ENCODE measurements around the gene NFKBIA. TPM values are rescaled to one million over a fixed set of nuclear protein-coding genes. Genes with fewer than 3 reads are reported as not detected.
"Not testable (repeated sequence)": the region's sequence is repeated elsewhere in the genome, so short reads cannot be mapped to it uniquely, and the experiment has no call there.

NFKBIA gene
- total and polyA plus RNA-seq, 8 donors: 48.2 to 124 (median 63.8) TPM

- H3K4me1 ChIP-seq: no peaks in the 10 kb centered on the region
- H3K4me3 ChIP-seq: no peak overlapping the region
- H3K27me3 ChIP-seq: no peaks in the 10 kb centered on the region
- no peaks in the 10 kb centered on the region for H3K36me3 ChIP-seq
- no peak for DNase-seq
- no peak for ATAC-seq
- no peaks in the 10 kb centered on the region for H3K9me3 ChIP-seq
- WGBS, 2 donors: 59 to 64% methylated on average over 8 of the region's 8 CpGs
- intact Hi-C loops (cut with DNase I): no loop called here
- no peak for FAIRE-seq
- H3K27ac ChIP-seq: no peak overlapping the region
- peak in 1 of 4 donors; percentile 28 for TF ChIP-seq CTCF (IDR thresholded peaks at IDR 0.05)
Measured at GRCh38 chr14:35438910-35439713, 34.6 kb upstream of the NFKBIA start.

GRCh38 chr14:35438492-35438891 lies 33.9 kb upstream of the NFKBIA start:
- ATAC-seq; H3K27ac ChIP-seq; H3K4me1 ChIP-seq; H3K27me3 ChIP-seq; FAIRE-seq; H3K4me3 ChIP-seq; DNase-seq; H3K36me3 ChIP-seq; intact Hi-C loops (cut with DNase I); H3K9me3 ChIP-seq: not testable (repeated sequence)
- WGBS, 2 donors: 81 to 92% methylated on average over 9 of the region's 9 CpGs

- Histone ChIP-seq H3K36me3 (no peaks in the 10 kb centered on the region), H3K4me3 (no peak overlapping the region), H3K4me1 (no peaks in the 10 kb centered on the region), H3K27me3 (no peaks in the 10 kb centered on the region), H3K27ac (no peak overlapping the region), H3K9me3 (no peaks in the 10 kb centered on the region)
- intact Hi-C loops (cut with DNase I): no loop called here
- ATAC-seq: no peak
- no peak for DNase-seq
- TF ChIP-seq CTCF (IDR thresholded peaks at IDR 0.05): no peak
- FAIRE-seq: no peak
Measured at GRCh38 chr14:35435177-35435576, 30.6 kb upstream of the NFKBIA start.

GRCh38 chr14:35433826-35434225 lies 29.3 kb upstream of the NFKBIA start:
- WGBS, 2 donors: 97 to 98% methylated on average over 1 of the region's 1 CpG
- Histone ChIP-seq H3K27me3 (no peaks in the 10 kb centered on the region), H3K36me3 (no peaks in the 10 kb centered on the region), H3K9me3 (no peaks in the 10 kb centered on the region), H3K27ac (no peak overlapping the region), H3K4me1 (no peaks in the 10 kb centered on the region), H3K4me3 (no peak overlapping the region)
- intact Hi-C loops (cut with DNase I): no loop called here
- DNase-seq (no peak), ATAC-seq (no peak), FAIRE-seq (no peak)
- TF ChIP-seq CTCF (IDR thresholded peaks at IDR 0.05): no peak

GRCh38 chr14:35430459-35431199 lies 26.1 kb upstream of the NFKBIA start:
- DNase-seq (no peak), ATAC-seq (no peak), FAIRE-seq (no peak)
- no peaks in the 10 kb centered on the region for H3K4me1 ChIP-seq
- WGBS, 2 donors: 60 to 75% methylated on average over 13 of the region's 13 CpGs
- intact Hi-C loops (cut with DNase I): no loop called here
- H3K36me3 ChIP-seq: no peaks in the 10 kb centered on the region
- H3K9me3 ChIP-seq: no peaks in the 10 kb centered on the region
- TF ChIP-seq CTCF (IDR thresholded peaks at IDR 0.05): no peak
- H3K27ac ChIP-seq: no peak overlapping the region
- no peaks in the 10 kb centered on the region for H3K27me3 ChIP-seq
- no peak overlapping the region for H3K4me3 ChIP-seq

Data from pancreas (tissue), 10 donors.